ENCODE measurements around the gene KLK14.

The KLK14 gene

DNA sequence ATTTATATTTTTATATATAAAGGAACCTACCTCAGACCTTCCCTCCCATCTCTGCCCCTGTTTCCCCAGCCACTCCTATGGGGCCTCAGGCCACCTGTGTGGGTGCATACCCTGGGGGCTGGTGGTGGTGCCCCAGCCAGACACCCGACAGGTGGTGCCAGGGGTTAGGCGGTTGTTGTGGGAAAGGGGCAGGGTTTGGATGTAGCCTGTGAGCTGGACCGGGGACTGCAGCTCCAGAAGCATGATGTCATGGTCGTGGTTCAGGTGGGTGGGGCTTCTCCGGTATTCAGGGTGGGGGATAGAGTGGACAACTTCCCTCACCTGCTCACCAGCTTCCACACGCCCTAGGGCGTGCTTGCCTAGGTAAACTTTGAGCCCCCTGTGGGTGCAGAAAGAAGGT, 23.0 kb downstream of the KLK14 start:
- TF ChIP-seq, protein P1, sequence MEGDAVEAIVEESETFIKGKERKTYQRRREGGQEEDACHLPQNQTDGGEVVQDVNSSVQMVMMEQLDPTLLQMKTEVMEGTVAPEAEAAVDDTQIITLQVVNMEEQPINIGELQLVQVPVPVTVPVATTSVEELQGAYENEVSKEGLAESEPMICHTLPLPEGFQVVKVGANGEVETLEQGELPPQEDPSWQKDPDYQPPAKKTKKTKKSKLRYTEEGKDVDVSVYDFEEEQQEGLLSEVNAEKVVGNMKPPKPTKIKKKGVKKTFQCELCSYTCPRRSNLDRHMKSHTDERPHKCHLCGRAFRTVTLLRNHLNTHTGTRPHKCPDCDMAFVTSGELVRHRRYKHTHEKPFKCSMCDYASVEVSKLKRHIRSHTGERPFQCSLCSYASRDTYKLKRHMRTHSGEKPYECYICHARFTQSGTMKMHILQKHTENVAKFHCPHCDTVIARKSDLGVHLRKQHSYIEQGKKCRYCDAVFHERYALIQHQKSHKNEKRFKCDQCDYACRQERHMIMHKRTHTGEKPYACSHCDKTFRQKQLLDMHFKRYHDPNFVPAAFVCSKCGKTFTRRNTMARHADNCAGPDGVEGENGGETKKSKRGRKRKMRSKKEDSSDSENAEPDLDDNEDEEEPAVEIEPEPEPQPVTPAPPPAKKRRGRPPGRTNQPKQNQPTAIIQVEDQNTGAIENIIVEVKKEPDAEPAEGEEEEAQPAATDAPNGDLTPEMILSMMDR (IDR thresholded peaks at IDR 0.05; ENCODE audit: borderline replicate concordance, insufficient read depth, low read depth, low read length), result no peak
- H3K4me3 ChIP-seq (ENCODE audit: low read depth, low read length), result no peak overlapping the region

DNA sequence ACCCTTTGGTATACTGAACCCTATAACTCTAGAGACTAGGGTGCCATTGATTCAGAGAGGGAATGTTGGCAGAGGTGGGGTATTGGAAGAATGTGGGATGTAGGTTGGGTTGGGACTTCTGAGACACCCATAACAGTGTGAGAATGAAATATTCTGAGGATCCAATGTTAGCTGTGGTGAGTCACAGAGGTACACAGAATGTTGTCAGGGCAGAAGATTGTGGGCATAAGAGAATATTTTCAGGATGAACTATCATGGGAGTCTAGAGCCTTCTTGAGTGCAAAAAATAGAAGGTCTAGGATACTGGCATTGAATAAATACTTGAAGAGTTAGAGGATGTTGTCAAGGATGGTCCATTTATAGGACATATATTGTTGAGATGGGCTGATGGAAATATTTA, 26.8 kb downstream of the KLK14 start:
- TF ChIP-seq, protein P1 (IDR thresholded peaks at IDR 0.05; ENCODE audit: borderline replicate concordance, insufficient read depth, low read depth, low read length), result no peak
- no peak overlapping the region for H3K4me3 ChIP-seq (ENCODE audit: low read depth, low read length)

DNA sequence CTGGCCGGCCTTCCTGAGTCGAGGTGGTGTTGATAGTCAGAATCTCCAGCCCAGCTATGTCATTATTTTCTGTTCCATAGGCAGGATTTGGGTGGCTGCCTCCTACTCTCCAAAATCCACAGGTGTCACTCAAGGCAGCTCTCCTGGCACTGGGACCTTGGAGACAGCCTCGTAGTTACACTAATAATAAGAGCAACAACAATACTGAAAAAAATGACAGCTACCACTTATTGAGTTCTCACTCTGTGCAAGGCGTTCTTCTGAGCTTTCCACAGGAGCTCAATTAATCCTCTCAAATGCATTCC, 35.7 kb downstream of the KLK14 start:
- TF ChIP-seq, protein P1 (IDR thresholded peaks at IDR 0.05; ENCODE audit: borderline replicate concordance, insufficient read depth, low read depth, low read length), result no peak
- no peak overlapping the region for H3K4me3 ChIP-seq (ENCODE audit: low read depth, low read length)

DNA sequence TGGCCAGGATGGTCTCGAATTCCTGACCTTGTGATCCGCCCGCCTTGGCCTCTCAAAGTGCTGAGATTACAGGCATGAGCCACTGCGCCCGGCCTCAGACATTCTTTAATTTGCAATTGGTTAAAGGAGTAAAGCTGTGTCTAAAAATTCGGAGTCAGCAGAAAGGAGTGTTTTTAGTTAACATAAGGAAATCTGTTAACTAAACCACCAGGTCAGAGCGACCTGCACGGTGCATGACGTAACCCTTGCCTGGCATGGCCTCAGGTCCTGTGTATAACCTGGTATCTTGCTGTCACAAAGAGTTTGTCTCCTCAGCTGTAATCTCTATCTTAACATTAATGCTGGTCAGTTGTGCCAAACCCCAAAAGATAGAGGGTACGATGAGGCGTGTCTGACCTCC, 38.4 kb downstream of the KLK14 start:
- TF ChIP-seq, protein P1 (IDR thresholded peaks at IDR 0.05; ENCODE audit: borderline replicate concordance, insufficient read depth, low read depth, low read length), result no peak
- H3K4me3 ChIP-seq (ENCODE audit: low read depth, low read length), result no peak overlapping the region

DNA sequence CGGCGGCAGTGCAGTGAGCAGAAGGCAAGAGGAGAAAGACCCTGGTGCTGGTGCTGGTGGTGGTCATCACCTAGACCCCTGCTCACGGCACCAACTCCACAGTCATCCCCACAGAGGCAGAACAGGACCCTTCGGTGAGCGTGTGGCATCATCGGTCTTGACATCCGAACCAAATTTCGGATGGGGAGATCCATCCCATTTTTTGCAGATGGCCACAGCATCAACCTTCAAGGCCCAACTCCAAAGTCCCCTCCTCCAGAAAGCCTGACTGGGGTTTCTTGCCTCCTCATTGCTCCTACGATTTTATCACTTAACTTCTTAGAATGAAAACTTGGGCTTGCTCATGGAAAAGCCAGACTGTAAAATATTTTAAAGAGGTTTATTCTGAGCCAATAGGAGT, 39.2 kb downstream of the KLK14 start:
- H3K4me3 ChIP-seq (ENCODE audit: low read depth, low read length), result no peak overlapping the region
- TF ChIP-seq, protein P1 (IDR thresholded peaks at IDR 0.05; ENCODE audit: borderline replicate concordance, insufficient read depth, low read depth, low read length), result no peak

DNA sequence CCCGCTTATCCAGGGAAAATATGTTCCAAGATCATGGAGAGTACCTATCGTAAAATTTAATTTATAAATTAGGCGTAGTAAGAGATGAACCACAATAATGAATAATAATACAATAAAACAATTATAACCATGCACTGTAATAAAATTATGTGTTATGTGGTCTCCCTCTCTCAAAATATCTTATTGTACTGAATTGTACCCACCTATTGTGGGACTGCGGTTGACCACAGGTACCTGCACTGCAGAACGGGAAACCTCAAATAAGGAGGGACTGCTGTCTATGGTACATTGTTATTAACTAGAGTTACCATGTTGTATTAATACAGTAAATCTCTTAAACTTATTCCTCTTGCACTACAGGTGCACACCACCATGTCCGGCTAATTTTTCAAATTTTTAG, 42.5 kb downstream of the KLK14 start:
- H3K4me3 ChIP-seq (ENCODE audit: low read depth, low read length), result no peak overlapping the region
- TF ChIP-seq, protein P1 (IDR thresholded peaks at IDR 0.05; ENCODE audit: borderline replicate concordance, insufficient read depth, low read depth, low read length), result no peak

DNA sequence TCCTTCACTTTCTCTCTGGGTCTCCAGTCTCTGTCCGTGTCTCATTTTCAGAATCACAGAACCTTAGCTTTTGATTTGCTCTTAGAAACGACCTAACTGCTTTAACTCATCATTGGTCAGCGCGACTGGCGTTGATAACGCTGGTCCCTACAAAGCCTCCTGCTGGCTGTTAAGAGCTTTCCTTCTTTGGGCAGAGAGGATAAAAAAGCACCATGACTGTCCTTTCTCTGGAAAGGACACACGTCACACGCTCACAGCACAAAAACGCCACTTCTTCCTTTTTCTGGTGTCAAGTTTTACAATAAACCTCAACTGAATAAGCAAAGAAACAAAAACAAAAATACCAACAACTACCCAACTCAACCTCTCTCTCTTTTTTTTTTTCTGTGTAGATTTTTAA, 46.2 kb downstream of the KLK14 start:
- TF ChIP-seq, protein P1 (IDR thresholded peaks at IDR 0.05; ENCODE audit: borderline replicate concordance, insufficient read depth, low read depth, low read length), result no peak

More for the DNA sequence above, 46.2 kb downstream of the KLK14 start:
- no peak overlapping the region for H3K4me3 ChIP-seq (ENCODE audit: low read depth, low read length)

All from GM12875 (cell line).